Measurements from ENCODE around the gene CCDC40.

CCDC40 gene

DNA sequence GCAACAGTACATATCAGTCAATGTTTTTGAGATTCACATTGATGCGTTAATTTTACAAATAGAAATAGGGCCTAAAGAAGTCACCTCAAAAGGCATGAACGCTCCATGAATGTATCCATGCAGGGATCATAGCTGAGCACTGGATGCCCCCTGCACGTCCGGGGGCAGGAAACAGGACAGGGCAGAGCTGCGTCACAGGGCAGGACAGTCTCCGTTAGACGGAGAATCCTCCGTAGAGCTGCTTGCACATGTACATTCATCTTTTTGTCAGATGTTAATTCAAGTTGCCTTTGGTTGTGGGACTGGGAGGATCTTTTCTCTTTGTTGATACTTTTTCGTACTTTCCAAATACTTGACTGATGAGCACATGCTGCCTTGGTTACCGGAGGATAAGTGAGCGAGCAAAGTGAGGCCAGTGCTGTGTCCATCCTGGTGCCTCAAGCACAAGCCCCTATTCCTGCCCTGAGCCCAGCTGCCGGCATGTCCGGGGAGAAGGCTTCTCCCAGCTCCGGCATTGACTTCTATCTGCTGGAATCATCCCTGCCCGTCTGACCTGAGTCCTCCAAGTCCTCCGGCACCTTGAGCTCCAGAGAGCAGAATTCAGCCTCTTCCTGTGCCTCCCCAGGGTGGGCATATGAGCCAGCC lies 80.0 kb downstream of the CCDC40 start:
- H3K27ac ChIP-seq (ENCODE audit: low read length): no peak overlapping the region
- no peaks in the 10 kb centered on the region for H3K27me3 ChIP-seq (ENCODE audit: low read depth, low read length)
- peaks cover 0 to 22% of the 10 kb centered on the region in 2 donors for H3K36me3 ChIP-seq (ENCODE audit: control insufficient read depth in 1 of 2, insufficient read depth in 2 of 2, low read length in 2 of 2)
- H3K4me3 ChIP-seq (ENCODE audit: low read depth in 1 of 2, low read length in 2 of 2): no peak overlapping the region
- no peaks in the 10 kb centered on the region for H3K9me3 ChIP-seq (ENCODE audit: control insufficient read depth in 1 of 2, low read length in 2 of 2)
- H3K4me1 ChIP-seq (ENCODE audit: control insufficient read depth in 1 of 2, insufficient read depth in 2 of 2, low read length in 2 of 2): no peaks in the 10 kb centered on the region

DNA sequence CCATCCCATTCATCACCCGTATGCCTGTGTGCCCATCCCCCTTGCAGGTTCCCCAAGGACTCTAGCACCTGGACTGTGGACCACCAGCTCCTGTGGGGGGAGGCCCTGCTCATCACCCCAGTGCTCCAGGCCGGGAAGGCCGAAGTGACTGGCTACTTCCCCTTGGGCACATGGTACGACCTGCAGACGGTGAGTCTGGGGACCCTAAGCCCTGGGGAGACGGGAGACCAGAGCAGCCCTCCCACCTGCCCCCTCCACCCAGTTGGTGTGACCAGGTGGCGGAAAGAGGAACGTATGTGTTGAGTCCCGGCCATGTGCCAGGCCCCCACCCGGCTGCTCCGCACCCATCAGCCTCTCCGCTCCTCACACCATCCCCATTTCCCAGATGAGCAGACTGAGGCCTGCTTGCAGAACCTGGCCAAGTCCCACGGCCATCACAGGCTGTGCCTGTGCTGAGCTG lies 80.5 kb downstream of the CCDC40 start:
- Histone ChIP-seq H3K27ac (ENCODE audit: low read length) (no peak overlapping the region), H3K36me3 (ENCODE audit: control insufficient read depth in 1 of 2, insufficient read depth in 2 of 2, low read length in 2 of 2) (peaks cover 0 to 21% of the 10 kb centered on the region in 2 donors), H3K27me3 (ENCODE audit: low read depth, low read length) (no peaks in the 10 kb centered on the region), H3K4me3 (ENCODE audit: low read depth in 1 of 2, low read length in 2 of 2) (no peak overlapping the region), H3K4me1 (ENCODE audit: control insufficient read depth in 1 of 2, insufficient read depth in 2 of 2, low read length in 2 of 2) (no peaks in the 10 kb centered on the region), H3K9me3 (ENCODE audit: control insufficient read depth in 1 of 2, low read length in 2 of 2) (no peaks in the 10 kb centered on the region)

DNA sequence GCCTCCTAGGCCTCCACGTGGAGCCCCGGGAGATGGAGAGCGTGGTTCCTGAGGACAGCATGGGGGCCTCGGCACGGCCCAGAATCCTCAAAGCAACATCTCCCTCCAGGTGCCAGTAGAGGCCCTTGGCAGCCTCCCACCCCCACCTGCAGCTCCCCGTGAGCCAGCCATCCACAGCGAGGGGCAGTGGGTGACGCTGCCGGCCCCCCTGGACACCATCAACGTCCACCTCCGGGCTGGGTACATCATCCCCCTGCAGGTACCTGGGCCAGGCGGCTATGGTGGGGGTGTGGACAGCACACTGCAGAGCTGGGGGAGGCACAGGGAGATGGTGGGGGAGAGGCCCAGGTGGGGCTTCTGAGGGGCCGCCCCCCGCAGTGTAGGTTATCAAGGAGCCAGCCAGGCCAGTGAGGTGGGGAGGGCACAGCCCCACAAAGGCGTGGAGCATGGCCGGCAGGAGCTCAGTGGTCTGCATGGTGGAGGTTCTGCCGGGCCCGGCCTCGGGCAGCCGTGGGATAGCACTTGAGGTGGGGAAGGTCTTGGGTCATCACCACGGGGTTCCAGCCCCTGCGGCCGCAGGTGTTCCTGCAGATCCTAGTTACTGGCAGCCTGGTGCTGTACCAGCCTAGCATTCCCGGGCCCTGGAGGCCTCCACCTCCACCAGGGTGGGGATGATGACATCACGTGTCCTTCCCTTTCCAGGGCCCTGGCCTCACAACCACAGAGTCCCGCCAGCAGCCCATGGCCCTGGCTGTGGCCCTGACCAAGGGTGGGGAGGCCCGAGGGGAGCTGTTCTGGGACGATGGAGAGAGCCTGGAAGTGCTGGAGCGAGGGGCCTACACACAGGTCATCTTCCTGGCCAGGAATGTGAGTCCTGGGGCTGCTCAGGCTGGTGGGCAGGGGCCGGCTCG lies 81.3 kb downstream of the CCDC40 start:
- Histone ChIP-seq H3K4me1 (ENCODE audit: control insufficient read depth in 1 of 2, insufficient read depth in 2 of 2, low read length in 2 of 2) (no peaks in the 10 kb centered on the region), H3K9me3 (ENCODE audit: control insufficient read depth in 1 of 2, low read length in 2 of 2) (no peaks in the 10 kb centered on the region), H3K4me3 (ENCODE audit: low read depth in 1 of 2, low read length in 2 of 2) (no peak overlapping the region), H3K27ac (ENCODE audit: low read length) (no peak overlapping the region), H3K36me3 (ENCODE audit: control insufficient read depth in 1 of 2, insufficient read depth in 2 of 2, low read length in 2 of 2) (peaks cover 0 to 18% of the 10 kb centered on the region in 2 donors), H3K27me3 (ENCODE audit: low read depth, low read length) (no peaks in the 10 kb centered on the region)

DNA sequence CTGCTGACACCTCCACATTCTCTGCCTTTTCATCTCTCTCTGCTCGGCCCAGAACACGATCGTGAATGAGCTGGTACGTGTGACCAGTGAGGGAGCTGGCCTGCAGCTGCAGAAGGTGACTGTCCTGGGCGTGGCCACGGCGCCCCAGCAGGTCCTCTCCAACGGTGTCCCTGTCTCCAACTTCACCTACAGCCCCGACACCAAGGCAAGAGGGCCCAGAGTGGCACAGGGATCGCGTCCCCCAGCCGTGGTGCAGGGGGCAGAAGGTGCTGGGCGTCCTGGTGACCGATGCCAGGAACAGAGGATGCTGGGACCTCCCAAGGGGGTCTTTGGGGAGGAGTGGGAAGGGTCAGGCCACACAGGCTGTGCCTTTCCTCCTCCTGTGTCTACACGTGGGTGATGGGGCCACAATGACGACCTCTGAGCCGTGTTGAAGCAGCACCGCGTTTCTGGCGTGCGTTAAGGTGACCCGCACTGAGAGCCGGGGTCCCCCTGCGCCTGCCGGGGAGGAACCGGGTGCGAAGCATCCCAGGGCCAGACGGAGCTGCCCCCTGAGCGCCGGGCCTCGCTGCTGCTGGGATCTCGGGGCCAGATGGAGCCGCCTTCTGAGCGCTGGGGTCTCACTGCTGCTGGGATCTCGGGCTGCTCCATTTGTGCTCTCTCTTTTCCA lies 82.3 kb downstream of the CCDC40 start:
- no peaks in the 10 kb centered on the region for H3K4me1 ChIP-seq (ENCODE audit: control insufficient read depth in 1 of 2, insufficient read depth in 2 of 2, low read length in 2 of 2)
- peaks cover 0 to 14% of the 10 kb centered on the region in 2 donors for H3K36me3 ChIP-seq (ENCODE audit: control insufficient read depth in 1 of 2, insufficient read depth in 2 of 2, low read length in 2 of 2)
- no peak overlapping the region for H3K4me3 ChIP-seq (ENCODE audit: low read depth in 1 of 2, low read length in 2 of 2)
- no peaks in the 10 kb centered on the region for H3K9me3 ChIP-seq (ENCODE audit: control insufficient read depth in 1 of 2, low read length in 2 of 2)
- H3K27me3 ChIP-seq (ENCODE audit: low read depth, low read length): no peaks in the 10 kb centered on the region
- no peak overlapping the region for H3K27ac ChIP-seq (ENCODE audit: low read length)

DNA sequence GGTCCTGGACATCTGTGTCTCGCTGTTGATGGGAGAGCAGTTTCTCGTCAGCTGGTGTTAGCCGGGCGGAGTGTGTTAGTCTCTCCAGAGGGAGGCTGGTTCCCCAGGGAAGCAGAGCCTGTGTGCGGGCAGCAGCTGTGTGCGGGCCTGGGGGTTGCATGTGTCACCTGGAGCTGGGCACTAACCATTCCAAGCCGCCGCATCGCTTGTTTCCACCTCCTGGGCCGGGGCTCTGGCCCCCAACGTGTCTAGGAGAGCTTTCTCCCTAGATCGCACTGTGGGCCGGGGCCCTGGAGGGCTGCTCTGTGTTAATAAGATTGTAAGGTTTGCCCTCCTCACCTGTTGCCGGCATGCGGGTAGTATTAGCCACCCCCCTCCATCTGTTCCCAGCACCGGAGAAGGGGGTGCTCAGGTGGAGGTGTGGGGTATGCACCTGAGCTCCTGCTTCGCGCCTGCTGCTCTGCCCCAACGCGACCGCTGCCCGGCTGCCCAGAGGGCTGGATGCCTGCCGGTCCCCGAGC lies 82.9 kb downstream of the CCDC40 start:
- peaks cover 0 to 14% of the 10 kb centered on the region in 2 donors for H3K36me3 ChIP-seq (ENCODE audit: control insufficient read depth in 1 of 2, insufficient read depth in 2 of 2, low read length in 2 of 2)
- H3K4me3 ChIP-seq (ENCODE audit: low read depth in 1 of 2, low read length in 2 of 2): no peak overlapping the region
- H3K4me1 ChIP-seq (ENCODE audit: control insufficient read depth in 1 of 2, insufficient read depth in 2 of 2, low read length in 2 of 2): peaks cover 0 to under 1% of the 10 kb centered on the region in 2 donors
- no peaks in the 10 kb centered on the region for H3K27me3 ChIP-seq (ENCODE audit: low read depth, low read length)
- no peak overlapping the region for H3K27ac ChIP-seq (ENCODE audit: low read length)
- H3K9me3 ChIP-seq (ENCODE audit: control insufficient read depth in 1 of 2, low read length in 2 of 2): no peaks in the 10 kb centered on the region

DNA sequence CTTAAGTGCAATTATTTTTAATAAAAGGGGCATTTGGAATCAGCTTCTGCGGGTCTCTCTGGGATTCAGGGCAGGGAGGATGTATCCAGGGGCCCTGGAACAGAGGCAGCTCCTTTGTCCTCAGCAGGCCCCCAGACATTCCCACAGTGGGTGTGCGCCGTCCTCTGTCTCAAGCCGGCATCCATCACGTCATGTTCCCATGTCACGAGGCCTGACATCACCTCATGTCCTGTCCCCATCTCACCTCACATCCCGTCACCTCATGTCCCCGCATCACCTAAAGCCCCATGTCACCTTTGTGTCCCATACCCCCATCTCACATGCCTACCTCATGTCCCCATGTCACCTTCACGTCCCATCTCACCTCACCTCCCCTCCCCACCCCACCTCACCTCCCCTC lies 83.4 kb downstream of the CCDC40 start:
- Histone ChIP-seq H3K4me3 (ENCODE audit: low read depth in 1 of 2, low read length in 2 of 2) (no peak overlapping the region), H3K9me3 (ENCODE audit: control insufficient read depth in 1 of 2, low read length in 2 of 2) (no peaks in the 10 kb centered on the region), H3K36me3 (ENCODE audit: control insufficient read depth in 1 of 2, insufficient read depth in 2 of 2, low read length in 2 of 2) (peaks cover 0 to 14% of the 10 kb centered on the region in 2 donors), H3K27ac (ENCODE audit: low read length) (no peak overlapping the region), H3K27me3 (ENCODE audit: low read depth, low read length) (no peaks in the 10 kb centered on the region), H3K4me1 (ENCODE audit: control insufficient read depth in 1 of 2, insufficient read depth in 2 of 2, low read length in 2 of 2) (peaks cover 0 to 4% of the 10 kb centered on the region in 2 donors)

DNA sequence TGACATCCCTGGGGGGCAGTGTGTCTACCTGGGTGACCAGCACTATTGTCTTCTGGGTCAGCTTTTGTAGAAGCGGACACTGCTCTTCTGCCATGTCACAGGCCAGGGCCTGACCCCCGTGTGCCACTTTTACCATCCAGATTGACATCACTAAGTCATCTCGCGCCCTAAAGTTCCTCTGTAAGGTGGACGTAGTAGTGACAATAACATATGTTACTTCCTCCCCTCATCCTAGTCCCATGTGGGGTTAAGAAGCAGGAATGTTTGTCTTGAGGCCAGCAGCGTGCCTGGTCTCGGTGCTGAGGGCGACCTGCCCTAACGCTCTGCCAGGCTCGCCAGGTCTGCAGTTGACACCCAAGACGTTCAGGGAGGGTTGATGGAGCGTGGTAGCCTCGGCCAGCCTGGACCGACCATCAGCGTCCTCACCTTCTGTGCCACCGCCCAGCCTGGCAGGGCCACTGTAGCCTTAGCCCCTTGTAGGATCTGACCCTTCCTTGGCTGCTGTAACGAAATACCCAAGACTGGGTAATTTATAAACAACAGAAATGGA lies 85.7 kb downstream of the CCDC40 start:
- H3K9me3 ChIP-seq (ENCODE audit: control insufficient read depth in 1 of 2, low read length in 2 of 2): no peaks in the 10 kb centered on the region
- H3K27me3 ChIP-seq (ENCODE audit: low read depth, low read length): no peaks in the 10 kb centered on the region
- H3K4me1 ChIP-seq (ENCODE audit: control insufficient read depth in 1 of 2, insufficient read depth in 2 of 2, low read length in 2 of 2): peaks cover 0 to 4% of the 10 kb centered on the region in 2 donors
- H3K36me3 ChIP-seq (ENCODE audit: control insufficient read depth in 1 of 2, insufficient read depth in 2 of 2, low read length in 2 of 2): peaks cover 0 to 9% of the 10 kb centered on the region in 2 donors
- no peak overlapping the region for H3K4me3 ChIP-seq (ENCODE audit: low read depth in 1 of 2, low read length in 2 of 2)
- H3K27ac ChIP-seq (ENCODE audit: low read length): no peak overlapping the region

DNA sequence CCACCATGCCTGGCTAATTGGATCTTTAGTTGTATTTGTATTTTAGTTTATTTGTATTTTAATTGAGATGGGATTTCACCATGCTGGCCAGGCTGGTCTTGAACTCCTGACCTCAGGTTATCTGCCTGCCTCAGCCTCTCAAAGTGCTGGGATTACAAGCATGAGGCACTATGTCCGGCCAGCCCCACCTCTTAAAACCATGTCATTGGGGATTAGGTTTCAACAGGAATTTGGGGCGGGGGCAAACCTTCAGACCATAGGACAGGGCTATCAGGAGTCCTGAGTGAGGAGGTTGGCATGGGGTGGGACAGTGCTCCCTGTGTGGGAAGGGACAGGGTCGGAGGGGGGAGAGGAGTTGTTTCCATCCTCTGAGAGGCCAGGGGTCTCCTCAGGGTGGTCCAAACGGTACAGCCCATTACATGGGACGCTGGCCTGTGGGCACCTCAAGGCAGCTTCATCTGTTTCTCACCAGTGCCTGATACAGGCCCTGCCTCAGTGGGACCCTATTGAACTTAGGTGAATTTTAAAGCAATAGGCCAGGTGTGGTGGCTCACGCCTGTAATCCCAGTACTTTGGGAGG lies 86.6 kb downstream of the CCDC40 start:
- H3K27me3 ChIP-seq (ENCODE audit: low read depth, low read length): no peaks in the 10 kb centered on the region
- H3K4me1 ChIP-seq (ENCODE audit: control insufficient read depth in 1 of 2, insufficient read depth in 2 of 2, low read length in 2 of 2): peaks cover 0 to 4% of the 10 kb centered on the region in 2 donors
- peaks cover 0 to 7% of the 10 kb centered on the region in 2 donors for H3K36me3 ChIP-seq (ENCODE audit: control insufficient read depth in 1 of 2, insufficient read depth in 2 of 2, low read length in 2 of 2)
- no peaks in the 10 kb centered on the region for H3K9me3 ChIP-seq (ENCODE audit: control insufficient read depth in 1 of 2, low read length in 2 of 2)
- no peak overlapping the region for H3K4me3 ChIP-seq (ENCODE audit: low read depth in 1 of 2, low read length in 2 of 2)
- H3K27ac ChIP-seq (ENCODE audit: low read length): no peak overlapping the region

DNA sequence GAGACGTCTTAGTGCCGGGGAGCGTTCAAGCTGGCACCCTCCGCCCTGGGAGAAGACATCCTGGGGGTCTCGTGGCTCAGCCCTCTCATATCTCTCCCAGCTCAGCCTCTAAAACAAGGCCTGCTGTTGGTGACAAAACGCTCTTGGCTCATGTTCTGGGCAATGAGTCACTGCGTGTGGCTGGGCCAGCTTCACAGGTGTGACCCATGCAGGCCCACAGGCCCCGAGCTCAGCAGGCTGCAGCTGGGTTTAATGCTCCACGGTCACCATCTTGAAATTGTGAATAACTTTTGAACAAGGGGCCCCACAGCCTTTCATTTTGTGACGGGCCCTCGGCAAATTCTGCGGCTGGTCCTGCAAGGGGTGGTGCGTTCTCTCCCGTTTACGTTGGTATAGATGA lies 87.3 kb downstream of the CCDC40 start:
- Histone ChIP-seq H3K27ac (ENCODE audit: low read length) (no peak overlapping the region), H3K9me3 (ENCODE audit: control insufficient read depth in 1 of 2, low read length in 2 of 2) (no peaks in the 10 kb centered on the region), H3K27me3 (ENCODE audit: low read depth, low read length) (no peaks in the 10 kb centered on the region), H3K4me3 (ENCODE audit: low read depth in 1 of 2, low read length in 2 of 2) (no peak overlapping the region), H3K36me3 (ENCODE audit: control insufficient read depth in 1 of 2, insufficient read depth in 2 of 2, low read length in 2 of 2) (no peaks in the 10 kb centered on the region), H3K4me1 (ENCODE audit: control insufficient read depth in 1 of 2, insufficient read depth in 2 of 2, low read length in 2 of 2) (peaks cover 0 to 4% of the 10 kb centered on the region in 2 donors)

DNA sequence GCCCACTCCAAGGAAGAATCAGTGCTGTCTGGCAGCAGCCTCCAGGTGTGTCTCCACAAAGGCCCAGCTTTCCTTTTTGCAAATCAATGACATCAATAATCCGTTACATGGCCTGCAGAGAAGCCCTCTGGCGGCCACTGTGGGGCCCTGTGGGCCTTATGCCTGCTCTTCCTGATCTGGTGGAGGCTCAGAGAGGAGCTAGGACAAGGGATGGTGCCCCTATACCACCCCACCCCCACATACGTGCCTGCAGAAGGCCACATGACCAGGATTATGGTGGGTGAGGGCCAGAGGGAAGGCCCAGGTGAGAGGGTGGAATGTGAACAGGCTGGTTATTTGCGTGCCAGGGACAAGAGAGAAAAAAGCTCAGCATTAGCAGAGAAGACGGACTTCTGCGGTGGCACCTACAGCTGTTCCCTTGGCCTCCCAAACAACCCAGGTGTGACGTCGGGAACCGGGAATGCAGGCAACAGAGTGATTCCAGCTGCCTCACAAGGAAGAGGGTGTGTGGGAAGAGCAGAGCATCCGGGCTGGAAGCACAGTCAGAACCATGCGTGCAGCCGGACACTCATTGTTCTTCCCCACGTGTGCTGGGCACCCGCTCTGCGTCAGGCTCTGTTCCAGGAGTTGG lies 88.0 kb downstream of the CCDC40 start:
- no peaks in the 10 kb centered on the region for H3K9me3 ChIP-seq (ENCODE audit: control insufficient read depth in 1 of 2, low read length in 2 of 2)
- H3K36me3 ChIP-seq (ENCODE audit: control insufficient read depth in 1 of 2, insufficient read depth in 2 of 2, low read length in 2 of 2): no peaks in the 10 kb centered on the region
- no peak overlapping the region for H3K27ac ChIP-seq (ENCODE audit: low read length)
- no peak overlapping the region for H3K4me3 ChIP-seq (ENCODE audit: low read depth in 1 of 2, low read length in 2 of 2)
- no peaks in the 10 kb centered on the region for H3K27me3 ChIP-seq (ENCODE audit: low read depth, low read length)
- H3K4me1 ChIP-seq (ENCODE audit: control insufficient read depth in 1 of 2, insufficient read depth in 2 of 2, low read length in 2 of 2): peaks cover 0 to 4% of the 10 kb centered on the region in 2 donors
